ENCODE data around the gene PPP2R2D.
"Not testable (repeated sequence)": the region's sequence is repeated elsewhere in the genome, so short reads cannot be mapped to it uniquely, and the experiment has no call there.

The PPP2R2D gene

GRCh38 chr10:131947631-131948347, 47.0 kb downstream of the PPP2R2D start:
- DNase-seq (ENCODE audit: low read depth in 2 of 2) = no peak

GRCh38 chr10:131948501-131948900, 47.7 kb downstream of the PPP2R2D start:
- no peak for DNase-seq (ENCODE audit: low read depth in 2 of 2)

- no peak for DNase-seq (ENCODE audit: low read depth in 2 of 2)
These were observed 48.4 kb downstream of the PPP2R2D start for GRCh38 chr10:131949041-131949862.

GRCh38 chr10:131949908-131950307, 49.1 kb downstream of the PPP2R2D start:
- DNase-seq (ENCODE audit: low read depth in 2 of 2) = not testable (repeated sequence)

GRCh38 chr10:131954356-131954965, 53.7 kb downstream of the PPP2R2D start:
- DNase-seq (ENCODE audit: low read depth in 2 of 2) = no peak

- no peak for DNase-seq (ENCODE audit: low read depth in 2 of 2)
These were observed 55.0 kb downstream of the PPP2R2D start for GRCh38 chr10:131955591-131956340.

- DNase-seq (ENCODE audit: low read depth in 2 of 2) = no peak
These were observed 59.0 kb downstream of the PPP2R2D start for GRCh38 chr10:131959841-131960240.

GRCh38 chr10:131960631-131961046, 59.8 kb downstream of the PPP2R2D start:
- no peak for DNase-seq (ENCODE audit: low read depth in 2 of 2)

GRCh38 chr10:131961047-131961776, 60.4 kb downstream of the PPP2R2D start:
- no peak for DNase-seq (ENCODE audit: low read depth in 2 of 2)

- DNase-seq (ENCODE audit: low read depth in 2 of 2) = no peak
These were observed 61.2 kb downstream of the PPP2R2D start for GRCh38 chr10:131961777-131962662.

- DNase-seq (ENCODE audit: low read depth in 2 of 2) = no peak
These were observed 62.5 kb downstream of the PPP2R2D start for GRCh38 chr10:131963350-131963749.

- DNase-seq (ENCODE audit: low read depth in 2 of 2) = no peak
These were observed 63.0 kb downstream of the PPP2R2D start for GRCh38 chr10:131963811-131964210.

- no peak for DNase-seq (ENCODE audit: low read depth in 2 of 2)
These were observed 63.5 kb downstream of the PPP2R2D start for GRCh38 chr10:131964298-131964697.

GRCh38 chr10:131968949-131969348, 68.1 kb downstream of the PPP2R2D start:
- no peak for DNase-seq (ENCODE audit: low read depth in 2 of 2)

- no peak for DNase-seq (ENCODE audit: low read depth in 2 of 2)
These were observed 70.1 kb downstream of the PPP2R2D start for GRCh38 chr10:131970946-131971345.

GRCh38 chr10:131971591-131971990, 70.8 kb downstream of the PPP2R2D start:
- no peak for DNase-seq (ENCODE audit: low read depth in 2 of 2)

- DNase-seq (ENCODE audit: low read depth in 2 of 2) = peak in 1 of 2 donors; percentile 17
These were observed 71.8 kb downstream of the PPP2R2D start for GRCh38 chr10:131972474-131973071.

GRCh38 chr10:131973160-131973951, 72.5 kb downstream of the PPP2R2D start:
- DNase-seq (ENCODE audit: low read depth in 2 of 2) = no peak
